Neuron (in vitro differentiated cells): ENCODE data around the gene SVOPL.

Experiments
- H2AFZ ChIP-seq: one replicate; pipeline ENCODE4 v1.6.1; 2013; ENCODE audit warnings: low read depth, mild to moderate bottlenecking, inconsistent platforms, low read length, moderate library complexity
- H3K27me3 ChIP-seq: one replicate; pipeline ENCODE4 v1.6.1; 2013; ENCODE audit warnings: low read length; ENCODE audit not compliant: insufficient read depth
- H3K36me3 ChIP-seq: one replicate; pipeline ENCODE4 v1.6.1; 2013; ENCODE audit warnings: low read length; ENCODE audit not compliant: insufficient read depth
- H3K4me1 ChIP-seq: one replicate; pipeline ENCODE4 v1.6.1; 2013; ENCODE audit warnings: low read length; ENCODE audit not compliant: insufficient read depth
- H3K4me3 ChIP-seq: 2 replicates; pipeline ENCODE4 v1.5.1; 2013; ENCODE audit warnings: mild to moderate bottlenecking, low read length, moderate library complexity
- H3K9me3 ChIP-seq: one replicate; pipeline ENCODE4 v1.6.1; 2013; ENCODE audit warnings: low read length

Gene SVOPL

GRCh38 chr7:138630059-138630610 lies 71.0 kb downstream of the SVOPL start:
- no peaks in the 10 kb centered on the region for H3K36me3 ChIP-seq
- no peak overlapping the region for H3K4me3 ChIP-seq
- H3K4me1 ChIP-seq: no peaks in the 10 kb centered on the region
- no peaks in the 10 kb centered on the region for H3K27me3 ChIP-seq
- no peaks in the 10 kb centered on the region for H3K9me3 ChIP-seq
- H2AFZ ChIP-seq: no peak overlapping the region

- Histone ChIP-seq H3K27me3 (no peaks in the 10 kb centered on the region), H3K36me3 (no peaks in the 10 kb centered on the region), H3K4me3 (no peak overlapping the region), H3K4me1 (no peaks in the 10 kb centered on the region), H2AFZ (no peak overlapping the region), H3K9me3 (no peaks in the 10 kb centered on the region)
Observed at GRCh38 chr7:138627361-138627760, 73.8 kb downstream of the SVOPL start.

- no peak overlapping the region for H2AFZ ChIP-seq
- H3K9me3 ChIP-seq: no peaks in the 10 kb centered on the region
- no peaks in the 10 kb centered on the region for H3K4me1 ChIP-seq
- no peak overlapping the region for H3K4me3 ChIP-seq
- no peaks in the 10 kb centered on the region for H3K36me3 ChIP-seq
- H3K27me3 ChIP-seq: no peaks in the 10 kb centered on the region
Observed at GRCh38 chr7:138626846-138627245, 74.3 kb downstream of the SVOPL start.

GRCh38 chr7:138625849-138626230 lies 75.3 kb downstream of the SVOPL start:
- no peaks in the 10 kb centered on the region for H3K36me3 ChIP-seq

GRCh38 chr7:138625084-138625848 lies 75.9 kb downstream of the SVOPL start:
- Histone ChIP-seq H3K4me3 (no peak overlapping the region), H3K9me3 (no peaks in the 10 kb centered on the region), H3K4me1 (no peaks in the 10 kb centered on the region), H3K36me3 (no peaks in the 10 kb centered on the region), H2AFZ (no peak overlapping the region), H3K27me3 (no peaks in the 10 kb centered on the region)

More at GRCh38 chr7:138625849-138626230, 75.3 kb downstream of the SVOPL start:
- H3K27me3 ChIP-seq: no peaks in the 10 kb centered on the region
- H3K4me1 ChIP-seq: no peaks in the 10 kb centered on the region
- no peaks in the 10 kb centered on the region for H3K9me3 ChIP-seq
- H3K4me3 ChIP-seq: no peak overlapping the region
- no peak overlapping the region for H2AFZ ChIP-seq

- no peaks in the 10 kb centered on the region for H3K36me3 ChIP-seq
- H3K9me3 ChIP-seq: no peaks in the 10 kb centered on the region
- no peaks in the 10 kb centered on the region for H3K4me1 ChIP-seq
- no peak overlapping the region for H2AFZ ChIP-seq
- no peak overlapping the region for H3K4me3 ChIP-seq
- no peaks in the 10 kb centered on the region for H3K27me3 ChIP-seq
Observed at GRCh38 chr7:138622841-138623240, 78.3 kb downstream of the SVOPL start.

- H3K27me3 ChIP-seq: no peaks in the 10 kb centered on the region
- H2AFZ ChIP-seq: no peak overlapping the region
- H3K4me3 ChIP-seq: no peak overlapping the region
- H3K4me1 ChIP-seq: no peaks in the 10 kb centered on the region
- no peaks in the 10 kb centered on the region for H3K9me3 ChIP-seq
- no peaks in the 10 kb centered on the region for H3K36me3 ChIP-seq
Observed at GRCh38 chr7:138618933-138619332, 82.2 kb downstream of the SVOPL start.

GRCh38 chr7:138618506-138618905 lies 82.7 kb downstream of the SVOPL start:
- Histone ChIP-seq H2AFZ (no peak overlapping the region), H3K4me1 (no peaks in the 10 kb centered on the region), H3K27me3 (no peaks in the 10 kb centered on the region), H3K9me3 (no peaks in the 10 kb centered on the region), H3K36me3 (no peaks in the 10 kb centered on the region), H3K4me3 (no peak overlapping the region)

GRCh38 chr7:138616085-138616484 lies 85.1 kb downstream of the SVOPL start:
- no peaks in the 10 kb centered on the region for H3K4me1 ChIP-seq
- no peak overlapping the region for H3K4me3 ChIP-seq
- H2AFZ ChIP-seq: no peak overlapping the region
- H3K36me3 ChIP-seq: no peaks in the 10 kb centered on the region
- H3K27me3 ChIP-seq: no peaks in the 10 kb centered on the region
- no peaks in the 10 kb centered on the region for H3K9me3 ChIP-seq

GRCh38 chr7:138613630-138614029 lies 87.5 kb downstream of the SVOPL start:
- Histone ChIP-seq H3K4me3 (no peak overlapping the region), H2AFZ (no peak overlapping the region), H3K9me3 (no peaks in the 10 kb centered on the region), H3K36me3 (no peaks in the 10 kb centered on the region), H3K4me1 (peaks cover 1% of the 10 kb centered on the region), H3K27me3 (no peaks in the 10 kb centered on the region)

GRCh38 chr7:138610671-138611170 lies 90.4 kb downstream of the SVOPL start:
- Histone ChIP-seq H3K27me3 (no peaks in the 10 kb centered on the region), H3K4me1 (peaks cover 4% of the 10 kb centered on the region), H3K36me3 (no peaks in the 10 kb centered on the region), H3K9me3 (peaks cover 3% of the 10 kb centered on the region), H2AFZ (no peak overlapping the region), H3K4me3 (no peak overlapping the region)

GRCh38 chr7:138608275-138608674 lies 92.9 kb downstream of the SVOPL start:
- peak overlapping the region; percentile 30 for H2AFZ ChIP-seq
- H3K36me3 ChIP-seq: no peaks in the 10 kb centered on the region
- H3K27me3 ChIP-seq: no peaks in the 10 kb centered on the region
- H3K9me3 ChIP-seq: peaks cover 4% of the 10 kb centered on the region
- peaks cover 4% of the 10 kb centered on the region for H3K4me1 ChIP-seq
- H3K4me3 ChIP-seq: no peak overlapping the region

GRCh38 chr7:138607216-138608126 lies 93.7 kb downstream of the SVOPL start:
- peaks cover 4% of the 10 kb centered on the region for H3K9me3 ChIP-seq
- peaks cover 4% of the 10 kb centered on the region for H3K4me1 ChIP-seq
- peak overlapping the region; percentile 30 for H2AFZ ChIP-seq
- H3K27me3 ChIP-seq: no peaks in the 10 kb centered on the region
- H3K36me3 ChIP-seq: no peaks in the 10 kb centered on the region
- no peak overlapping the region for H3K4me3 ChIP-seq
